Astrocyte (in vitro differentiated cells and primary cell): ENCODE measurements around the gene TEX101. TPM values are rescaled to one million over a fixed set of nuclear protein-coding genes. Genes with fewer than 3 reads are reported as not detected.

ENCODE experiments used
- total RNA-seq: library from RNA; stranded (reverse); gene quantifications from 2 replicates; pipeline ENCODE4 v1.2.1, GENCODE V29; 2021

The TEX101 gene
- total RNA-seq, 1 donor from 2014 or later: not detected

Other genes with a start within 250 kb of the TEX101 start
- 0.65 and 0.86 TPM in 2 replicates for gene PSG5, start 228.4 kb upstream of the TEX101 start, total RNA-seq
- gene PSG4, start 209.3 kb upstream of the TEX101 start, total RNA-seq: 0.84 and 1.4 TPM in 2 replicates
- gene PSG9, start 145.4 kb upstream of the TEX101 start, total RNA-seq: 0.18 and 0.31 TPM in 2 replicates
- gene CD177, start 61.2 kb upstream of the TEX101 start, total RNA-seq: not detected in 2 replicates
- 0.22 and 0.54 TPM in 2 replicates for gene LYPD3, start 50.7 kb downstream of the TEX101 start, total RNA-seq
- 13.4 and 14.0 TPM in 2 replicates for gene PHLDB3, start 89.9 kb downstream of the TEX101 start, total RNA-seq
- gene ETHE1, start 112.3 kb downstream of the TEX101 start, total RNA-seq: 43.7 and 50.7 TPM in 2 replicates
- gene ZNF575, start 118.3 kb downstream of the TEX101 start, total RNA-seq: 1.3 and 1.4 TPM in 2 replicates
- 14.6 and 14.7 TPM in 2 replicates for gene XRCC1, start 160.6 kb downstream of the TEX101 start, total RNA-seq
- 0.30 and 0.96 TPM in 2 replicates for gene PINLYP, start 160.9 kb downstream of the TEX101 start, total RNA-seq
- gene IRGQ, start 181.2 kb downstream of the TEX101 start, total RNA-seq: 49.8 and 60.7 TPM in 2 replicates
- 13.8 and 14.5 TPM in 2 replicates for gene ZNF576, start 181.7 kb downstream of the TEX101 start, total RNA-seq
- gene SRRM5, start 197.2 kb downstream of the TEX101 start, total RNA-seq: 0.23 TPM in 1 of 2 replicates, not detected in the other
- 53.4 and 54.7 TPM in 2 replicates for gene ZNF428, start 204.7 kb downstream of the TEX101 start, total RNA-seq
- 40.8 and 52.1 TPM in 2 replicates for gene CADM4, start 225.0 kb downstream of the TEX101 start, total RNA-seq